ENCODE results near the gene PLA2G5. TPM values are rescaled to one million over a fixed set of nuclear protein-coding genes. Genes with fewer than 3 reads are reported as not detected.
"Not testable (repeated sequence)": the region's sequence is repeated elsewhere in the genome, so short reads cannot be mapped to it uniquely, and the experiment has no call there.

Gene PLA2G5
- total RNA-seq: 10 to 100 TPM; 17.7 to 46.2 (median 28.4) TPM

GRCh38 chr1:20069874-20070273 lies at the start of gene PLA2G5:
TSS of gene PLA2G5 (plus strand) at chr1:20070194. CDS start at chr1:20084831, 14,637 bp downstream.
- Histone ChIP-seq H3K27me3 (no peaks in the 10 kb centered on the region), H3K4me1 (peaks cover 42 to 59% (median 48%) of the 10 kb centered on the region in 4 donors), H3K9me3 (no peaks in the 10 kb centered on the region), H3K27ac (replicated peaks in 1 of 4) (peak within 1 kb of the TSS; percentile 75 to 87 (median 84)), H3K36me3 (peaks cover 0 to 16% (median 0%) of the 10 kb centered on the region in 4 donors), H3K4me3 (peak within 1 kb of the TSS; percentile 46 to 56 (median 52))
- TF ChIP-seq CTCF (IDR thresholded peaks at IDR 0.05) (no peak), POLR2AphosphoS5 (IDR thresholded peaks at IDR 0.05) (peak; percentile 58 to 61)
- intact Hi-C loops (cut with DNase I): no loop called here
- WGBS: 23% methylated on average over 7 of the region's 7 CpGs
- DNase-seq (ENCODE audit: extremely low spot score): peak; percentile 92

GRCh38 chr1:20028125-20028524 lies 41.9 kb upstream of the PLA2G5 start:
- DNase-seq (ENCODE audit: extremely low spot score): no peak
- H3K4me1 ChIP-seq: no peaks in the 10 kb centered on the region
- intact Hi-C loops (cut with DNase I): no loop called here
- TF ChIP-seq CTCF (IDR thresholded peaks at IDR 0.05) (no peak), POLR2A (IDR thresholded peaks at IDR 0.05; ENCODE audit: low read depth) (no peak), POLR2AphosphoS5 (IDR thresholded peaks at IDR 0.05) (no peak), EP300 (IDR thresholded peaks at IDR 0.05) (no peak)
- WGBS: 85% methylated on average over 5 of the region's 5 CpGs
- peaks cover 0 to 4% (median 0%) of the 10 kb centered on the region in 4 donors for H3K9me3 ChIP-seq
- no peak overlapping the region for H3K4me3 ChIP-seq
- no peak overlapping the region for H3K27ac ChIP-seq (replicated peaks in 1 of 4)
- no peaks in the 10 kb centered on the region for H3K36me3 ChIP-seq
- no peaks in the 10 kb centered on the region for H3K27me3 ChIP-seq

GRCh38 chr1:20028726-20029125 lies 41.3 kb upstream of the PLA2G5 start:
- H3K36me3 ChIP-seq: no peaks in the 10 kb centered on the region
- no peak for DNase-seq (ENCODE audit: extremely low spot score)
- no peak overlapping the region for H3K27ac ChIP-seq (replicated peaks in 1 of 4)
- H3K9me3 ChIP-seq: peaks cover 0 to under 1% (median 0%) of the 10 kb centered on the region in 4 donors
- no peaks in the 10 kb centered on the region for H3K4me1 ChIP-seq
- WGBS: 61% methylated on average over 5 of the region's 5 CpGs
- intact Hi-C loops (cut with DNase I): no loop called here
- TF ChIP-seq POLR2A (IDR thresholded peaks at IDR 0.05; ENCODE audit: low read depth): no peak
- no peak for TF ChIP-seq CTCF (IDR thresholded peaks at IDR 0.05)
- TF ChIP-seq EP300 (IDR thresholded peaks at IDR 0.05): no peak
- TF ChIP-seq POLR2AphosphoS5 (IDR thresholded peaks at IDR 0.05): no peak
- H3K27me3 ChIP-seq: no peaks in the 10 kb centered on the region
- H3K4me3 ChIP-seq: no peak overlapping the region

- H3K4me3 ChIP-seq: no peak overlapping the region
Observed at GRCh38 chr1:20029178-20029912, 40.6 kb upstream of the PLA2G5 start.

GRCh38 chr1:20030436-20031151 lies 39.4 kb upstream of the PLA2G5 start:
- H3K36me3 ChIP-seq; H3K27ac ChIP-seq (replicated peaks in 1 of 4); intact Hi-C loops (cut with DNase I); H3K4me1 ChIP-seq; H3K4me3 ChIP-seq; DNase-seq (ENCODE audit: extremely low spot score); H3K9me3 ChIP-seq; H3K27me3 ChIP-seq: not testable (repeated sequence)
- 90% methylated on average over 4 of the region's 6 CpGs for WGBS

More at GRCh38 chr1:20029178-20029912, 40.6 kb upstream of the PLA2G5 start:
- Histone ChIP-seq H3K4me1 (no peaks in the 10 kb centered on the region), H3K36me3 (no peaks in the 10 kb centered on the region), H3K27ac (replicated peaks in 1 of 4) (no peak overlapping the region), H3K27me3 (no peaks in the 10 kb centered on the region), H3K9me3 (no peaks in the 10 kb centered on the region)
- no peak for DNase-seq (ENCODE audit: extremely low spot score)
- intact Hi-C loops (cut with DNase I): no loop called here
- TF ChIP-seq CTCF (IDR thresholded peaks at IDR 0.05): no peak
- TF ChIP-seq EP300 (IDR thresholded peaks at IDR 0.05): no peak
- no peak for TF ChIP-seq POLR2A (IDR thresholded peaks at IDR 0.05; ENCODE audit: low read depth)
- 85% methylated on average over 20 of the region's 20 CpGs for WGBS
